Measurements from ENCODE around the gene ACLY.
"Not testable (repeated sequence)": the region's sequence is repeated elsewhere in the genome, so short reads cannot be mapped to it uniquely, and the experiment has no call there.

The ACLY gene

DNA sequence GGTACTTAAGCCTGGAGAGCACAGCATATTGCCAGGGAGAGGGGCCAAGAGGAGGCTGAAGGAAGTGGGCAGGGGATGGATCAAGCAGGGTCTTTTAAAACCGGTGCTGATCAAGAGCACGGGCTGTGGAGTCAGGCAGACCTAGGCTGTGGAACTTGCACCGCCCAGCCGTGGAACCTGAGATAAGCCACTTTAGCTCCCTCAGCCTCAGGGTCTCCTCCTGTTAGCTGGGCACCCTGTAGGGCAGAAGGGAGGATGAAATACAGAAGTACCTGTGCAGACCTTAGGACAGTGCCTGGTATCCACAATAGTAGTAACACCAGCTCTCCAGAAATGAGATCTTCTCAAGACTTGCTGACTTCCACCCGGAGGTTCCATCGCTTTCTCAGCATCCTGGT, 20.9 kb upstream of the ACLY start:
- DNase-seq (ENCODE audit: low read depth in 2 of 2) = no peak

GRCh38 chr17:41939044-41939692, 20.4 kb upstream of the ACLY start:
- no peak for DNase-seq (ENCODE audit: low read depth in 2 of 2)

DNA sequence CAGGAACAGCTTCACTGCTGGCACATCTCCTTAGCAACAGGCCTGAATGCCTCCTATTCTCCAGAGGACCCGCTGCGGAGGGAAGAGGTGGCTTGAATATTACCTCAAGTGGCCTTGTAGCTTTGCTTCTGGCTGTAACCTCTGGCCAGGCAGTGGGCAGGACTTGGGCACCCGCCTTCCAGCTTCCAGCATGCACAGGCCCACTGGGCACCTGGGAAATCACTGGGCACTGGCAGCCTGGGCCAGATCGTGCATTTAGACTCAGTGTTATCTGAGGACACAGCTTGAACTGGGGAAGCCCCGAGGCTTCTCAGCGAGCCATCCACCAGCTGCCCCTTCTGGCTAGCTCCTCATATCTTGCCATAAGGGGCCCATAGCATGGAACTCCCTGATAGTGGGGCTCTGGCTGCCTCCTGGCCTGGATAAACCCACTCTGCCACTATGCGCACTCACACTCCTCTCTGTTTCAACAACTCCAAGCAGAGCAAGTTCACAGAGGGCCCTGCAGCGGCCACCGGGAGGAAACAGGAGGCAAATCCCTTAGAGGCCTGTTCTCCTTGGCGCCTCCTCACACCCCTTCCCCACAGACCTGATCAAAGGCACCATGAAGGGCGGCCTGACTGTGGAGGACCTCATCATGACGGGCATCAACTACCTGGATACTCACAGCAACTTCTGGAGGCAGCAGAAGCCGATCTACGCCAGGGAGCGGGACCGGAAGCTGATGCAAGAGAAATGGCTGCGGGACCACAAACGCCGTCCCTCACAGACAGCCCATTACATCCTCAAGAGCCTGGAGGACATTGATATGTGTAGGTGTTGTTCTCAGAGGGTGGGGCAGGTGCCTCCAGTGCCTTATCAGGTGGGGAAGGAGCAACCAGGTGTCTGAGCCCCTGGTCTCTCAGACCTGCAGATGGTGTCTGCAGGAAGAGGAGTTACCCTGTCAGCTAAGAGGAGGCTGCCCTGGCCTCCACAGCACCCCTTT, 19.5 kb upstream of the ACLY start:
- DNase-seq (ENCODE audit: low read depth in 2 of 2) = no peak

DNA sequence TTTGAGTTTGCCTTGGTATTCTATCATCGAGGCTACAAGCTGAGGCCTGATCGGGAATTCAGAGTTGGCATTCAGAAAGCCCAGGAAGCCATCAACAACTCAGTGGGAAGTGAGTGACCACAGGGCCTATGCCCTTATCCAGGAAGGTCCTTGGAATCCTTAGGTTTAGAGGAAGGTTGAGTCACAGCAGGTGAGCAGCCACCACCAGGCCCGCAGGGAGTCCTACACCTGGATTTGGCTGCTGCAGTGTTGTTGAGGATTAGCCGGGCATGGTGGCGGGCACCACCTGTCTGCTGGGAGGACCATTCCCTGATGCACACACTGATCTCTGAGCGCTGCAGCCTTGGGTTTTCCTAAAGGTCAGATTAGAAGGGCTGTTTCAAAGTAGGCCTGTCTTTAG, 16.9 kb upstream of the ACLY start:
- DNase-seq (ENCODE audit: low read depth in 2 of 2) = no peak

GRCh38 chr17:41932816-41933389, 14.2 kb upstream of the ACLY start:
- no peak for DNase-seq (ENCODE audit: low read depth in 2 of 2)

- DNase-seq (ENCODE audit: low read depth in 2 of 2) = not testable (repeated sequence)
These were observed 13.0 kb upstream of the ACLY start for GRCh38 chr17:41931715-41932114.

- not testable (repeated sequence) for DNase-seq (ENCODE audit: low read depth in 2 of 2)
These were observed 12.0 kb upstream of the ACLY start for GRCh38 chr17:41930833-41931156.

DNA sequence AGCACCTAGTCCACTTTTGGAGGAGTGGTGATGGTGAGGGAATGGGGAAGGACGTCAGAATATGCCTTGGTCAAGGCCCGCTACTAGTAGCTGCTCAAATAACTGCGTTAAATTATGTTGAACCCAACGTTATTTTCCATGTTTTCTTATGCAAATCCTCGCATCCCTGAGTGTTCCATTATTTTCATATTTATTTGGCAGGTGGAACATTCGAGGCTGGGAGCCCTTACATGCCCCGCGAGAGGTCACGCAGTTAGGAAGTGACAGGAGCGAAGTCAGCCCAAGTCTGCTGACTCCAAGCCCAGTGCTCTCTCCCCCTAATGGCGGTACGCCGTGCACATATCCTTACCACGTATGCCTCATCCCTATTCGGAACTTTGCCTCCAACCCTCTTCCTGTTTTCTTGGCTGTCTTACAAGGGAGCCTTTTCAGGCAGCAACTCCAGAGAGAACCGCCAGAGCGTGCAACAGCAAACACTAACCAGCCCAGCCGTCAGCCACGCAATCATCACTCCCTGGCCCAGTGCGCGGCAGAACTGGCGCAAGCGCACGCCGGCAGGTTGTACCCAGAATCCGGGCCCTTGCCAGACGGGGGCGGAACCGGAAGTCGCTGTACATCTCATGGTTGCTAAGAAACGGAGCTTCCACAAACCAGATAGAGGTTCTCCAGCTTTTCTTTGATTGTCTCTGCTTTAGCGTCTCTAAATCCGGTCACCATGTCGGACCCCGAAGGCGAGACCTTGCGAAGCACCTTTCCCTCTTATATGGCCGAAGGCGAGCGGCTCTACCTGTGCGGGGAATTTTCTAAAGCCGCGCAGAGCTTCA, 11.5 kb upstream of the ACLY start, which contains the start of gene ODAD4:
Gene ODAD4 (plus strand): TSS at position 609 of the 824 bp plus-strand sequence. CDS start 107 bp downstream, at position 716.
- peak; percentile 91 to 93 for DNase-seq (ENCODE audit: low read depth in 2 of 2)

GRCh38 chr17:41928693-41929251, 10.0 kb upstream of the ACLY start:
- no peak for DNase-seq (ENCODE audit: low read depth in 2 of 2)

- no peak for DNase-seq (ENCODE audit: low read depth in 2 of 2)
These were observed 7.3 kb upstream of the ACLY start for GRCh38 chr17:41925991-41926590.

DNA sequence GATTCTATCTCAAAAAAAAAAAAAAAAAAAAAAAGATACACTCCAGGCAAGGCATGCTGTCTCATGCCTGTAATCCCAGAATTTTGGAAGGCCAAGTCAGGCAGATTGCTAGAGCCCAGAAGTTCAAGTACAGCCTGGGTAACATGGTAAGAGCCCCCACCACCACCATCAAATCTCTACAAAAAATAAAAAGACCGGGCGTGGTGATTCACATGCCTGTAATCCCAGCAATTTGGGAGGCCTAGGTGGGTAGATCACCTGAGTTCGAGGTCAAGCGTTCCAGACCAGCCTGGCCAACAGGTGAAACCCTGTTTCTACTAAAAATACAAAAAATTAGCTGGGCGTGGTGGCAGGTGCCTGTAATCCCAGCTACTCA, 1.8 kb upstream of the ACLY start:
- DNase-seq (ENCODE audit: low read depth in 2 of 2) = no peak

- no peak for DNase-seq (ENCODE audit: low read depth in 2 of 2)
These were observed 1.3 kb upstream of the ACLY start for GRCh38 chr17:41919840-41920579.

GRCh38 chr17:41919165-41919817, 540 bp upstream of the ACLY start:
- peak in 1 of 2 donors; percentile 2 for DNase-seq (ENCODE audit: low read depth in 2 of 2)

GRCh38 chr17:41917679-41918313, 955 bp downstream of the ACLY start:
- peak; percentile 17 to 20 for DNase-seq (ENCODE audit: low read depth in 2 of 2)

DNA sequence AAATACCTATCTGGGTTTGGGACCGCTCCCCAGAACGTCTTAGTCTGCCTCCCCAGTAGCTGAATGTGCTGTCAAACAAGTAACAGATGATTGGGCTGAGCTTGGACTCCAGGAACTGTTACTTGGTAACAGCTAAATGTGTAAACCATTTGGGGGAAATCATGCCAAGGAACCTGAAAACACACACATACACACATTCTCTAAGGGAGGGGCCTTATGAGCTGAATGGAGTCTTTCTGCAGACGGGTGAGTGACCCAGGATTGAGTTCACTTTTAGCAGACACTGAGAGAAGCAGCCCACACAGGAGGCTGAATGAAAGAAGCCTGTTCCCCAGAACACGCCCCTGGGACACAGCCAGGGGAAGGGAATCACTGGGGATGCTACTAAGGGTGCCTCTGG, 1.6 kb downstream of the ACLY start:
- DNase-seq (ENCODE audit: low read depth in 2 of 2) = no peak

DNA sequence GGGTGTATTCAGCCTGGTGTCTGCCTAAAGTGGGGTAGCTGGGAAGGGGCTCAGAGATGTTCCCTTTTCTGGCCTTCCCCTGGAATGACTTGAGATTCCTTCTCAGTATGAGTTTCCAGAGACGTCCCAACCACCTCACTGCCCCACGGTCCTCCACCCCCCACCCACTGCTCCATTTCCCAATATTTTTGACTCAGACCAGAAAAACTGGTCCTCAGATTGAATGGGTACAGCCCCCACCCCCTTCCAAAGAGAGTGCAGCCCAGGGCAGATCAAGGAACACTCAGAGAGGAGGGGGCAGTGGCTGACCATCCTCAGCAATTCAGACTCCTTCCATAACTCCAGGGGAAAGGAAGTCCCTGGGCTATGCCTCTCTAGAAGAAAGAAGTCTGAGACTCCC, 3.2 kb downstream of the ACLY start:
- no peak for DNase-seq (ENCODE audit: low read depth in 2 of 2)

GRCh38 chr17:41915020-41915419, 3.7 kb downstream of the ACLY start:
- DNase-seq (ENCODE audit: low read depth in 2 of 2) = no peak

GRCh38 chr17:41914358-41914766, 4.4 kb downstream of the ACLY start:
- no peak for DNase-seq (ENCODE audit: low read depth in 2 of 2)

DNA sequence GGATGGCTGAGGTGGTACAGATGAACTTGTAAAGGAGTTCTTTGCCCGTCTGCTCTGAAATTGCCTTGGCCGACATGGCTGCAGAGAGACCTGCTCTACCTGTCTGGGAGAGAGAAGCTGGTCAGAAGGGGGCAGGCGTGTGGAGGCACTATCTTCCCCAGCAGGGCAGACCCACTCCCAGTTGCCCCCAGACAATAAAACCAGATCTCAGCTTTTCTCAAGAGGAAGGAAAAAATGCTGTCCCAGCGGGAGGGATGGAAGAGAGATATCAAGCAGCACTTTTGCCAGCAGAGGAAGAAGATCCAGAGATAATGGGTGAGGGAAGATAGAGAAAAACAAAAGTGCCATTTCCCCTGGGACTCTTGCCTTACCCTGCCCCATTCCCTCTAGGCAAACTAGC, 5.0 kb downstream of the ACLY start:
- no peak for DNase-seq (ENCODE audit: low read depth in 2 of 2)

Measured in stimulated activated CD8-positive, alpha-beta memory T cell treated with anti-CD3 and anti-CD28 coated beads, Interleukin-7, amount 100 ng/mL, for 4 hours (primary cell).